HUDEP-2 (cell line): Measurements from ENCODE around the gene CRYAB.
"Not testable (repeated sequence)": the region's sequence is repeated elsewhere in the genome, so short reads cannot be mapped to it uniquely, and the experiment has no call there.

Experiments
- DNase-seq, 76 experiments: peaks; one replicate each; lab custom pipeline; 2025; ENCODE audit not compliant: unreplicated experiment in 76 of 76; lab: John Stamatoyannopoulos, UW

CRYAB gene

GRCh38 chr11:111910676-111911562, 651 bp downstream of the CRYAB start:
- no peak for DNase-seq

GRCh38 chr11:111909378-111909777, 2.2 kb downstream of the CRYAB start:
- no peak for DNase-seq

- no peak for DNase-seq
Measured at GRCh38 chr11:111908639-111909305, 2.8 kb downstream of the CRYAB start.

DNA sequence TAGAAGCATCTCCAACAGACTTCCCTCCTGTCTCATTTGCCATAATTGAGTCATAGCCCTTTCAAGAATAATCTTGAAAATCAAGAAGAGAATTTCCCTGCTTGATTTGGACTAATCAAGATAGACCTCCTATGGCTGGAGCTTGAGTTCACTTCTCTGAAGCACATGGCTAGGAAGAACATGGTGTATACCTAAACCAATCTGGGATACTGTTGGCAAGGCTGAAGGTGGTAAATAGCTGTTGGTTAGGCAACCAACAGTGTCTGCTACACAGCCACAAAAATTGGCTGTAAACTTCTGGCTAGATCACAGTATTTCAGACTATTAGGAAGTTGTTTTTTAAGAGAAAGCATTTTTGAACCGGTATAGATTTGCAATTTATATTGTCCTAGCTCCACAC, 4.9 kb downstream of the CRYAB start:
- DNase-seq, result no peak

DNA sequence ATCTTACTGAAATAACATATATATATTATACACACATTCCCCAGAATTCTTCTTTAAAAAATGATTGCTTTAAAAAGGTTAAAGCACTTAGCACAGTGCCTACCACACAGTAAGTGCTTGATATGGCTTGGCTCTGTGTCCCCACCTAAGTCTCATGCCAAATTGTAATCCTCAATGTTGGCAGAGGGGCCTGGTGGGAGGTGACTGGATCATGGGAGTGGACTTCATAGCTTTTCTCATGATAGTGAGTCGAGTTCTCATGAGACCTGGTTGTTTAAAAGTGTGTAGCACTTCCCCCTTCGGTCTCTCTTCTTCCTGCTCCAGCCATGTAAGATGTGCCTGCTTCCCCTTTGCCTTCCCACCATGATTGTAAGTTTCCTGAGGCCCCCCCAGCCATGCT, 6.2 kb downstream of the CRYAB start:
- no peak for DNase-seq

- DNase-seq, result no peak
Measured at GRCh38 chr11:111886844-111887243, 24.7 kb downstream of the CRYAB start.

DNA sequence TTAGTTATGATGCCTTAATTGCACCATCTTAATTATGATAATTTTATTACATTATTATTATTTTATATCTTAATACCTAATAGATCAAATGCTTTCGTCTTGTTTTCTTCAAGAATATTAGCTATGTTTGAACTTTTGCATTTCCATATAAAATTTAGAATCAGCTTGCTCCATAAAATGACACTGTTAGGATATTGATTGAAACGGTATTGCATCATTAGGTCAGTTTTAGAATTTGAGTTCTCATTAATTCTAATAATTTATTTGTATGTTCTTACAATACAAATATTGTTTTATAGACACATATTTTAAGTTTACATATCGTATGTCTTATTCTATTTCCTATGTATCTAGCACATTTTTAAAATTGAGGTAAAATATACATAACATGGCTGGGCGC, 25.5 kb downstream of the CRYAB start:
- DNase-seq, result no peak

- DNase-seq, result not testable (repeated sequence)
Measured at GRCh38 chr11:111885053-111885452, 26.5 kb downstream of the CRYAB start.

DNA sequence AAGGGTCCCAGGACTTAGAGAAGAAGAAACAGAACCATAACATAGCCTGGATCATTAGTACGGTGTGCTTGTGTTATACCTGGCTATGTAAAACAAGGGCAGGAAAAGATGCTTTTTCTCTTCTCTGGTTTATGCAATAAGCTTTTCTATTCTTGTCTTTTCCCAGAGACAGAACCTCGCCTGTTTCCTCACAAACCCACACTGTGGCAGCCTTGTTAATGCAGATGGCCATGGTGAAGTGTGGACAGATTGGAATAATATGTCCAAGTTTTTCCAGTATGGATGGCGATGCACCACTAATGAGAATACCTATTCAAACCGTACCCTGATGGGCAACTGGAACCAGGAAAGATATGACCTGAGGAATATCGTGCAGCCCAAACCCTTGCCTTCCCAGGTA, 29.4 kb downstream of the CRYAB start:
- DNase-seq, result no peak

- DNase-seq, result no peak
Measured at GRCh38 chr11:111879637-111879960, 32.0 kb downstream of the CRYAB start.

DNA sequence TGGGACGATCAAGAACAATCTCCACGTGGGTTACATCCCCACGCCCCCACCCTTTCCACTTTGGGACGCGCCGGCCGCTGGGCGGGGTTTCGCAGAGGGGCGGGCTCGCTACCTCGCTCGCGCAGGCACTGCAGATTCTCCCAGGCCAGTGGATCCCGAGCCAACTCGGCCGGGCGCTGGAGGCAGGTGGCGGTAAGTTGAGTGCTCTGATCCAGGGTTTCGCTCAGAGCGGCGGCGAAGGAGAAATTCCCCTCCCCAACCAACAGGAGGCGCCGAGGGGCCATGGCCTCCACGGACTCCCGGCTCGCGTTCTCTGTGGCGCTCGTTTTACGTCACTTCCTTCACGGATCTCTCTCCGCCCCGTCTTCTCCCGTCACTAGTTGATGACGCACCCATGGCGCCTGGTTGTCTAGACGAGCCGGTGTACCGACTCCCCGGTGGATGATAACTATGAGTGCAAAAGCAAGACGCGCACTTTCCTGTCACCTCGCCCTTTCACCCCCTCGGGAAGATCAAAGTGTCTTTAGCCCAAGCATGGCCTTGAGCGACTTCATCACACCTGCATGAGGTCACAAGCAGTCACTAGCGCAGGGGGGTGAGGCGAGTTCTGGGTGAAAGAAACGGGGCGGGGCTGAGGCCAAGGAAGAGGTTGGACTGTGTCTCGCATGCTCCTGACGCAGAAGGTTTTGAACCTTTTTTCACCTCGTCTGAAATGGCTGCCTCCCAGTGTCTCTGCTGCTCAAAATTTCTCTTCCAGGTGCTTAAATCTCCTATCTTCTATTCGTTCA, 32.5 kb downstream of the CRYAB start, which contains the start of the genes CFAP68 and FDXACB1:
TSS of gene CFAP68 (plus strand) at position 693 of the 788 bp plus-strand sequence. CDS start at position 713, 20 bp downstream.
TSS of gene FDXACB1 (minus strand) at position 317 of the 788 bp plus-strand sequence. CDS start at position 284, 33 bp downstream.
- peak in 75 of 76 experiments; percentile 53 to 99 (median 92) for DNase-seq

DNA sequence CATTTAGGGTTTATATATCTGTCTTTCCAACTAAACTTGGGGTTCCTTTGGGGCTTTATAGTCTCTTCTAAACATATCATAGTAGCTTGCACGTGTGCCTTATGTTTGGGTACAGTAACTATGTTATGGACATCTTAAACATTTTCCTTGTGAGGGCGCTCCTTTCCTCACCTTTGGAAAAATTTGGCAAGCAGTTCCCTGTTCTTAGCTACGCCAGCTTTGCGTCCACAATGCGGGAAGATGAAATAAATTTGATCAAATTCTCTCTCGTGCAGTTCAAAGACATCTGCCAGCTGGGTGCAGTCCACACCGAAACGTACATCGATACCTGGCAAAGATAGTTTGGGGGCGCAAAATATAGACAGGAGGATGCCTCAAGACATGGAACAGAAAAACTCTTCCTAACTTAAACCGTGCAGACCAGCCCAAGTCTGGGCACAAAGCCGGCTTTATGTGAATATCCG, 33.2 kb downstream of the CRYAB start:
- peak in 3 of 76 experiments; percentile 12 to 77 (median 39) for DNase-seq

GRCh38 chr11:111871693-111872161, 39.8 kb downstream of the CRYAB start:
- no peak for DNase-seq

- peak in 74 of 76 experiments; percentile 7 to 86 (median 73) for DNase-seq
Measured at GRCh38 chr11:111870886-111871692, 40.5 kb downstream of the CRYAB start, which contains the start of gene ALG9. TSS of gene ALG9 (minus strand) at chr11:111871581. CDS start at chr11:111871482, 99 bp downstream.

GRCh38 chr11:111870522-111870885, 41.1 kb downstream of the CRYAB start:
- peak in 1 of 76 experiments; percentile 20 for DNase-seq

DNA sequence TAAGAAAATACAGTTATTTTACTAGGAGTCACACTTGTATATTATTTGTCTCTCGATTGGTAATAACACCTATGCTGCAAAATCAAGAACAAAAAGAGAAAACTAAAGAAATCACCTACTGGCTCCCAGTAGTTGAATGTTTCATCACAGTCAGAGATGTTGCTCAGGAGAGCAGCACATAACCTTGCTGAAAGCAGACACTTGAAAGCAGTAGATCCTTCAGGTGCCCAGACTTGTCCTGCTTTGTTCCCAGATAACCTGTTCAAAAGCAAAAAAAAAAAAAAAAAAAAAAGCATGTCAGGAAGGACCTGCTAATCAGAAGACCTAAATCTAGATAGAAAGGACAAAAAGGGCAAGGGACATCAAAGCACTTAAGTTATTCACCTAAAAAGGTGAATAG, 41.5 kb downstream of the CRYAB start:
- no peak for DNase-seq

DNA sequence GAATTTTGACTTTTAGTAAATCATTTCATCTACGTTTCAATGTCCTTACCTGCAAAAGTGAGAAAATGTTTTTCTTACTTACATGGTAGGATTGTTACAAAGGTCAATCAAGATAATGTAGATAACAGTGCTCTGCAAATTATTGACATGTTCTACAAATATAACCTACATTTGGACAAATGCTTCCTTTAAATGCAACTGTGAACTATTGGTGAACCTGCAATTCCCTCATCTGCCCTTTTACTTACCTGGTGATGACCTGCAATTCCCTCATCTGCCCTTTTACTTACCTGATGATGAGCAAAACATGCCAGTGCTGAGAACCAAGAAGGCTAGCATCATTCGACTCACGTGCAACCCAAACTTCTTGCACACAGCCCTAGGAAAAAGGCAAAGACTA, 51.3 kb downstream of the CRYAB start:
- DNase-seq, result no peak
